ENCODE results near the gene LRRC37A3.
"Not testable (repeated sequence)": the region's sequence is repeated elsewhere in the genome, so short reads cannot be mapped to it uniquely, and the experiment has no call there.

The LRRC37A3 gene

GRCh38 chr17:64837018-64837761 is 82.1 kb downstream of the LRRC37A3 start:
- not testable (repeated sequence) for H3K4me1 ChIP-seq (ENCODE audit: control insufficient read depth, insufficient read depth, low read length); H3K27me3 ChIP-seq (ENCODE audit: control insufficient read depth, insufficient read depth, low read length, poor library complexity, severe bottlenecking); H3K9me3 ChIP-seq (ENCODE audit: control insufficient read depth, low read length); H3K36me3 ChIP-seq (ENCODE audit: control insufficient read depth, insufficient read depth, low read length); H3K27ac ChIP-seq (ENCODE audit: insufficient read depth, low read depth, low read length, poor library complexity, severe bottlenecking)
- peak overlapping the region; percentile 55 for H3K4me3 ChIP-seq (ENCODE audit: insufficient read depth, low read depth, low read length)
- 2% methylated on average over 48 to 49 of the region's 56 CpGs for WGBS, 2 experiments

- not testable (repeated sequence) for H3K9me3 ChIP-seq (ENCODE audit: control insufficient read depth, low read length); H3K27ac ChIP-seq (ENCODE audit: insufficient read depth, low read depth, low read length, poor library complexity, severe bottlenecking); H3K36me3 ChIP-seq (ENCODE audit: control insufficient read depth, insufficient read depth, low read length); H3K27me3 ChIP-seq (ENCODE audit: control insufficient read depth, insufficient read depth, low read length, poor library complexity, severe bottlenecking); H3K4me1 ChIP-seq (ENCODE audit: control insufficient read depth, insufficient read depth, low read length)
- WGBS, 2 experiments: 0 to 1% methylated on average over 30 to 31 of the region's 32 CpGs
- H3K4me3 ChIP-seq (ENCODE audit: insufficient read depth, low read depth, low read length): peak overlapping the region; percentile 55
Measured at GRCh38 chr17:64836623-64837017, 82.7 kb downstream of the LRRC37A3 start.

GRCh38 chr17:64834060-64834459 is 85.2 kb downstream of the LRRC37A3 start:
- 93 to 95% methylated on average over 2 of the region's 3 CpGs for WGBS, 2 experiments
- not testable (repeated sequence) for H3K4me3 ChIP-seq (ENCODE audit: insufficient read depth, low read depth, low read length); H3K36me3 ChIP-seq (ENCODE audit: control insufficient read depth, insufficient read depth, low read length); H3K9me3 ChIP-seq (ENCODE audit: control insufficient read depth, low read length); H3K4me1 ChIP-seq (ENCODE audit: control insufficient read depth, insufficient read depth, low read length); H3K27ac ChIP-seq (ENCODE audit: insufficient read depth, low read depth, low read length, poor library complexity, severe bottlenecking); H3K27me3 ChIP-seq (ENCODE audit: control insufficient read depth, insufficient read depth, low read length, poor library complexity, severe bottlenecking)

- 88 to 96% methylated on average over 1 of the region's 1 CpG for WGBS, 2 experiments
- not testable (repeated sequence) for H3K36me3 ChIP-seq (ENCODE audit: control insufficient read depth, insufficient read depth, low read length); H3K27ac ChIP-seq (ENCODE audit: insufficient read depth, low read depth, low read length, poor library complexity, severe bottlenecking); H3K4me3 ChIP-seq (ENCODE audit: insufficient read depth, low read depth, low read length); H3K9me3 ChIP-seq (ENCODE audit: control insufficient read depth, low read length); H3K27me3 ChIP-seq (ENCODE audit: control insufficient read depth, insufficient read depth, low read length, poor library complexity, severe bottlenecking); H3K4me1 ChIP-seq (ENCODE audit: control insufficient read depth, insufficient read depth, low read length)
Measured at GRCh38 chr17:64830631-64831040, 88.6 kb downstream of the LRRC37A3 start.

- H3K36me3 ChIP-seq (ENCODE audit: control insufficient read depth, insufficient read depth, low read length); H3K27me3 ChIP-seq (ENCODE audit: control insufficient read depth, insufficient read depth, low read length, poor library complexity, severe bottlenecking); H3K4me3 ChIP-seq (ENCODE audit: insufficient read depth, low read depth, low read length); H3K27ac ChIP-seq (ENCODE audit: insufficient read depth, low read depth, low read length, poor library complexity, severe bottlenecking); H3K9me3 ChIP-seq (ENCODE audit: control insufficient read depth, low read length); H3K4me1 ChIP-seq (ENCODE audit: control insufficient read depth, insufficient read depth, low read length): not testable (repeated sequence)
- 87% methylated on average over 10 of the region's 12 CpGs for WGBS, 2 experiments
Measured at GRCh38 chr17:64829824-64830630, 89.3 kb downstream of the LRRC37A3 start.

GRCh38 chr17:64829068-64829467 is 90.2 kb downstream of the LRRC37A3 start:
- 31 to 59% methylated on average over 3 to 4 of the region's 5 CpGs for WGBS, 2 experiments
- not testable (repeated sequence) for H3K4me1 ChIP-seq (ENCODE audit: control insufficient read depth, insufficient read depth, low read length); H3K27me3 ChIP-seq (ENCODE audit: control insufficient read depth, insufficient read depth, low read length, poor library complexity, severe bottlenecking); H3K4me3 ChIP-seq (ENCODE audit: insufficient read depth, low read depth, low read length); H3K27ac ChIP-seq (ENCODE audit: insufficient read depth, low read depth, low read length, poor library complexity, severe bottlenecking); H3K9me3 ChIP-seq (ENCODE audit: control insufficient read depth, low read length); H3K36me3 ChIP-seq (ENCODE audit: control insufficient read depth, insufficient read depth, low read length)

- not testable (repeated sequence) for H3K36me3 ChIP-seq (ENCODE audit: control insufficient read depth, insufficient read depth, low read length); H3K27ac ChIP-seq (ENCODE audit: insufficient read depth, low read depth, low read length, poor library complexity, severe bottlenecking); H3K4me3 ChIP-seq (ENCODE audit: insufficient read depth, low read depth, low read length); H3K9me3 ChIP-seq (ENCODE audit: control insufficient read depth, low read length); H3K27me3 ChIP-seq (ENCODE audit: control insufficient read depth, insufficient read depth, low read length, poor library complexity, severe bottlenecking); H3K4me1 ChIP-seq (ENCODE audit: control insufficient read depth, insufficient read depth, low read length)
- 90 to 99% methylated on average over 4 to 5 of the region's 5 CpGs for WGBS, 2 experiments
Measured at GRCh38 chr17:64818904-64819303, 100.4 kb downstream of the LRRC37A3 start.

GRCh38 chr17:64815833-64816198 is 103.5 kb downstream of the LRRC37A3 start:
- H3K36me3 ChIP-seq (ENCODE audit: control insufficient read depth, insufficient read depth, low read length); H3K27ac ChIP-seq (ENCODE audit: insufficient read depth, low read depth, low read length, poor library complexity, severe bottlenecking); H3K4me1 ChIP-seq (ENCODE audit: control insufficient read depth, insufficient read depth, low read length); H3K4me3 ChIP-seq (ENCODE audit: insufficient read depth, low read depth, low read length); H3K9me3 ChIP-seq (ENCODE audit: control insufficient read depth, low read length); H3K27me3 ChIP-seq (ENCODE audit: control insufficient read depth, insufficient read depth, low read length, poor library complexity, severe bottlenecking): not testable (repeated sequence)
- 92% methylated on average over 5 of the region's 5 CpGs for WGBS, 2 experiments

GRCh38 chr17:64814993-64815832 is 104.1 kb downstream of the LRRC37A3 start:
- not testable (repeated sequence) for H3K36me3 ChIP-seq (ENCODE audit: control insufficient read depth, insufficient read depth, low read length); H3K9me3 ChIP-seq (ENCODE audit: control insufficient read depth, low read length); H3K4me1 ChIP-seq (ENCODE audit: control insufficient read depth, insufficient read depth, low read length); H3K4me3 ChIP-seq (ENCODE audit: insufficient read depth, low read depth, low read length); H3K27ac ChIP-seq (ENCODE audit: insufficient read depth, low read depth, low read length, poor library complexity, severe bottlenecking); H3K27me3 ChIP-seq (ENCODE audit: control insufficient read depth, insufficient read depth, low read length, poor library complexity, severe bottlenecking)
- WGBS, 2 experiments: 86 to 95% methylated on average over 6 to 11 of the region's 12 CpGs

Measured in ectodermal cell (in vitro differentiated cells).